Measurements from ENCODE around the gene ERVK3-1.
A peak's percentile ranks its signal among the peaks of the same experiment; 100 is the strongest.
"Not testable (repeated sequence)": the region's sequence is repeated elsewhere in the genome, so short reads cannot be mapped to it uniquely, and the experiment has no call there.

ERVK3-1 gene

GRCh38 chr19:58305065-58305931 is at the start of gene ERVK3-1:
Gene ERVK3-1, plus strand, starts transcription at chr19:58305377. Its CDS starts 6,792 bp downstream, at chr19:58312169.
- DNase-seq (ENCODE audit: low read depth, low spot score) = peak; percentile 89

GRCh38 chr19:58258259-58258658 is 46.9 kb upstream of the ERVK3-1 start:
- not testable (repeated sequence) for DNase-seq (ENCODE audit: low read depth, low spot score)

GRCh38 chr19:58261600-58261967 is 43.6 kb upstream of the ERVK3-1 start:
- DNase-seq (ENCODE audit: low read depth, low spot score) = no peak

GRCh38 chr19:58261968-58262921 is 42.9 kb upstream of the ERVK3-1 start:
- DNase-seq (ENCODE audit: low read depth, low spot score) = no peak

GRCh38 chr19:58262922-58263296 is 42.3 kb upstream of the ERVK3-1 start:
- DNase-seq (ENCODE audit: low read depth, low spot score) = no peak

- DNase-seq (ENCODE audit: low read depth, low spot score) = no peak
Measured at GRCh38 chr19:58265100-58265499, 40.1 kb upstream of the ERVK3-1 start.

- DNase-seq (ENCODE audit: low read depth, low spot score) = no peak
Measured at GRCh38 chr19:58268344-58268743, 36.8 kb upstream of the ERVK3-1 start.

GRCh38 chr19:58274771-58275201 is 30.4 kb upstream of the ERVK3-1 start:
- DNase-seq (ENCODE audit: low read depth, low spot score) = no peak

- no peak for DNase-seq (ENCODE audit: low read depth, low spot score)
Measured at GRCh38 chr19:58275564-58275963, 29.6 kb upstream of the ERVK3-1 start.

GRCh38 chr19:58277197-58277596 is 28.0 kb upstream of the ERVK3-1 start:
- no peak for DNase-seq (ENCODE audit: low read depth, low spot score)

GRCh38 chr19:58277748-58278540 is 27.2 kb upstream of the ERVK3-1 start:
- no peak for DNase-seq (ENCODE audit: low read depth, low spot score)

GRCh38 chr19:58278541-58279041 is 26.6 kb upstream of the ERVK3-1 start, which contains the start of gene ZNF8:
Gene ZNF8, plus strand, starts transcription at chr19:58278955. Its CDS starts 127 bp downstream, at chr19:58279082.
- peak; percentile 96 for DNase-seq (ENCODE audit: low read depth, low spot score)

- no peak for DNase-seq (ENCODE audit: low read depth, low spot score)
Measured at GRCh38 chr19:58279042-58279924, 25.9 kb upstream of the ERVK3-1 start.

GRCh38 chr19:58279925-58280316 is 25.3 kb upstream of the ERVK3-1 start:
- DNase-seq (ENCODE audit: low read depth, low spot score) = no peak

- no peak for DNase-seq (ENCODE audit: low read depth, low spot score)
Measured at GRCh38 chr19:58284199-58284598, 21.0 kb upstream of the ERVK3-1 start.

- no peak for DNase-seq (ENCODE audit: low read depth, low spot score)
Measured at GRCh38 chr19:58291943-58292342, 13.2 kb upstream of the ERVK3-1 start.

- DNase-seq (ENCODE audit: low read depth, low spot score) = no peak
Measured at GRCh38 chr19:58294743-58295374, 10.3 kb upstream of the ERVK3-1 start.

- no peak for DNase-seq (ENCODE audit: low read depth, low spot score)
Measured at GRCh38 chr19:58296104-58296503, 9.1 kb upstream of the ERVK3-1 start.

- no peak for DNase-seq (ENCODE audit: low read depth, low spot score)
Measured at GRCh38 chr19:58300620-58301019, 4.6 kb upstream of the ERVK3-1 start.

GRCh38 chr19:58304255-58304654 is 922 bp upstream of the ERVK3-1 start:
- no peak for DNase-seq (ENCODE audit: low read depth, low spot score)
